ENCODE results near the gene OR2A25.

The OR2A25 gene

GRCh38 chr7:144074374-144074773 is 4.8 kb downstream of the OR2A25 start:
- no peak for TF ChIP-seq CTCF (IDR thresholded peaks at IDR 0.05; ENCODE audit: extremely low read depth, missing control alignments)
- DNase-seq (ENCODE audit: low spot score): no peak

GRCh38 chr7:144085978-144086377 is 16.4 kb downstream of the OR2A25 start, which contains the start of gene OR2A12:
TSS of gene OR2A12 (plus strand) at chr7:144086278. CDS start at chr7:144095108, 8,830 bp downstream.
- no peak for TF ChIP-seq CTCF (IDR thresholded peaks at IDR 0.05; ENCODE audit: extremely low read depth, missing control alignments)
- DNase-seq (ENCODE audit: low spot score): no peak

- no peak for DNase-seq (ENCODE audit: low spot score)
- TF ChIP-seq CTCF (IDR thresholded peaks at IDR 0.05; ENCODE audit: extremely low read depth, missing control alignments): no peak
These were observed 17.1 kb downstream of the OR2A25 start for GRCh38 chr7:144086730-144087129.

- TF ChIP-seq CTCF (IDR thresholded peaks at IDR 0.05; ENCODE audit: extremely low read depth, missing control alignments): no peak
- no peak for DNase-seq (ENCODE audit: low spot score)
These were observed 17.6 kb downstream of the OR2A25 start for GRCh38 chr7:144087230-144087629.

- DNase-seq (ENCODE audit: low spot score): no peak
- no peak for TF ChIP-seq CTCF (IDR thresholded peaks at IDR 0.05; ENCODE audit: extremely low read depth, missing control alignments)
These were observed 21.1 kb downstream of the OR2A25 start for GRCh38 chr7:144090667-144091066.

- no peak for TF ChIP-seq CTCF (IDR thresholded peaks at IDR 0.05; ENCODE audit: extremely low read depth, missing control alignments)
- no peak for DNase-seq (ENCODE audit: low spot score)
These were observed 29.2 kb downstream of the OR2A25 start for GRCh38 chr7:144098776-144099175.

- TF ChIP-seq CTCF (IDR thresholded peaks at IDR 0.05; ENCODE audit: extremely low read depth, missing control alignments): no peak
- no peak for DNase-seq (ENCODE audit: low spot score)
These were observed 31.0 kb downstream of the OR2A25 start for GRCh38 chr7:144100607-144101006.
